ENCODE measurements around the gene TMEM121B. TPM values are rescaled to one million over a fixed set of nuclear protein-coding genes. Genes with fewer than 3 reads are reported as not detected.

The TMEM121B gene
- total RNA-seq, 2 donors from 2014 or later, result 0.55 to 1.1 TPM

DNA sequence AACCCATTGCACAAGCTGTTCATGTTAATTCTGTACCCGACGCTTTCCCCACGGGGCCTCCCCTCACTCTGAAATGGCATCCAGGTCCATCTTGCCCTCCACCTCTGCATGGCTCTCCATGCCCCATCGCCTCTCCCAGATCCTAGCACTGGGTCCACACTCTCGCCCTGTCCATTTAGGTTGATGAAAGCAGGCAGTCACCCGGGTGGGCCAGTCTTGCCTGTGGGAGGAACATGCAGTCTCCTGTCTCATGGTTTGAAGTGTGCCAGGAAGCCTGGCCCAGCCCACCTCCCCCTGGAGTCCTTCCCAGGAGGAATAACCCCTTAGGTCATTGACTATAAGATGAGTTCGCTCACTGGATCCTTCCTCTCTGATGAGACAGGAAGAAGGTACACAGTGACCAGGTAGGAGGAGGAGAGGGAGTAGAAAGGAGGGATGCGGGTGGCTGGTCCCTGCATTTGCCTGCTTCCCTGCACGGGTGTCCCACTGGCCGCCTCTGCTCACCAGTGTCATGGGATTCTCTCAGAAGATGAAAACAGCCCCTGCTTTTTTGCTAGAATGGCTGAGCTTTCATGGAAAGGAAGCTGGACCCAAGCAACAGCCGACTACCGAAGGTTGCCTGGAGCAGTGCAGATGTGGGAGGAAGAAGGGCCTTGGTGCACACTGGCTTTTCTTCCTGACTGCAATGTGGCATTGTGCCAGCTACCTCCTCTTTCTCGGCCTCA is 6.8 kb downstream of the TMEM121B start:
- Histone ChIP-seq H3K4me1 (peaks cover 0 to 13% of the 10 kb centered on the region in 2 donors), H3K36me3 (peaks cover 6% of the 10 kb centered on the region), H3K9me3 (no peaks in the 10 kb centered on the region), H3K4me3 (no peak overlapping the region), H3K27ac (no peak overlapping the region), H3K27me3 (no peaks in the 10 kb centered on the region)
- no peak for DNase-seq (ENCODE audit: low spot score)
- TF ChIP-seq, protein P1, sequence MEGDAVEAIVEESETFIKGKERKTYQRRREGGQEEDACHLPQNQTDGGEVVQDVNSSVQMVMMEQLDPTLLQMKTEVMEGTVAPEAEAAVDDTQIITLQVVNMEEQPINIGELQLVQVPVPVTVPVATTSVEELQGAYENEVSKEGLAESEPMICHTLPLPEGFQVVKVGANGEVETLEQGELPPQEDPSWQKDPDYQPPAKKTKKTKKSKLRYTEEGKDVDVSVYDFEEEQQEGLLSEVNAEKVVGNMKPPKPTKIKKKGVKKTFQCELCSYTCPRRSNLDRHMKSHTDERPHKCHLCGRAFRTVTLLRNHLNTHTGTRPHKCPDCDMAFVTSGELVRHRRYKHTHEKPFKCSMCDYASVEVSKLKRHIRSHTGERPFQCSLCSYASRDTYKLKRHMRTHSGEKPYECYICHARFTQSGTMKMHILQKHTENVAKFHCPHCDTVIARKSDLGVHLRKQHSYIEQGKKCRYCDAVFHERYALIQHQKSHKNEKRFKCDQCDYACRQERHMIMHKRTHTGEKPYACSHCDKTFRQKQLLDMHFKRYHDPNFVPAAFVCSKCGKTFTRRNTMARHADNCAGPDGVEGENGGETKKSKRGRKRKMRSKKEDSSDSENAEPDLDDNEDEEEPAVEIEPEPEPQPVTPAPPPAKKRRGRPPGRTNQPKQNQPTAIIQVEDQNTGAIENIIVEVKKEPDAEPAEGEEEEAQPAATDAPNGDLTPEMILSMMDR (IDR thresholded peaks at IDR 0.05), result no peak

DNA sequence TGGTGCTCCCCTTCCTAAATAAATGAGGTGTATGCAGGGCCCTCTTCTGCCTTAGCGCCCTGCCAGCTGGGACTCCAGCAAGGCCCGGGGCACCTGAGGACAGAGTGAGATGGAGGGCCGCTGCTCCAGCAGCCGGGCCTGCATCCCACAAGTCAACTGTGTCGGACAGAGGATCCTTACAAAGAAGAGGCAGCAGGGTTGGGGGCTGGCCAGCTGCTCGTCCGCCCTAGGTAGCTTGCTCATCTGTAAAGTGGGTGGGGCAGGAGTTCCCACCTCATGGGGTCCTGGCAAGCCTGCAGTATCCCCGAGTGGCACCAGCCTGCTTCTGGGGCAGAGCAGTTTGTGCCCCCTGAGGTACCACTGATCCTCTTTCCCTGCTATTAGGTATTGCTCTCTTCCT is 7.6 kb downstream of the TMEM121B start:
- TF ChIP-seq, protein P1 (IDR thresholded peaks at IDR 0.05), result no peak

DNA sequence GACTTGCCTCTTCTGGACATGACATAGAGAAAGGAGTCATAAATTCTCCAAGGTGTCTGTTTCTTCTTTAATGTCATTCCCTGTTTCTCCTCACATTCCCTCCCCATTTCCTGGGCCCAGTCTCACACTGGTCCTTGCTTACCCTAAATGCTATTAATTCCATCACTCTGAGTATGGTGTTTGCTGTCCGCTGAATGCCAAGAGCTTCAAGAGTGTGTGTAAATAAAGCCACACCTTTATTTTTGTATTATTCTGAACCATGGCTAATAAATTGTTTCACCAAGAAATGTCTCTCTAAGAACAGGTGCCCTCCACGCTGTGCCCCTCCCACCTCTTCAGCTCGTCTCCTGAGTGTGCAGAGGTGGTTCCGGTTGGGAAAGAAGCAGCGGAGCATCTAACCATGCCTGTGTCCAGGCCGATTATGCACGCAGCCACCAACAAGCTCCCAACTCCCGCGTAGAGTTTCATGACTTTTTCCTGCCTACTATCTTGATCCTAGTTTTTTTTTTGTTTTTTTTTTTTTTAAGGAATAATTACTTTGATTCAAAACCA is 8.6 kb downstream of the TMEM121B start:
- no peak for DNase-seq (ENCODE audit: low spot score)
- H3K27ac ChIP-seq, result no peak overlapping the region
- TF ChIP-seq, protein P1 (IDR thresholded peaks at IDR 0.05), result no peak
- no peaks in the 10 kb centered on the region for H3K9me3 ChIP-seq
- no peaks in the 10 kb centered on the region for H3K27me3 ChIP-seq
- H3K4me3 ChIP-seq, result no peak overlapping the region
- H3K4me1 ChIP-seq, result peaks cover 0 to 8% of the 10 kb centered on the region in 2 donors
- peaks cover 20% of the 10 kb centered on the region for H3K36me3 ChIP-seq

More for the DNA sequence above, 7.6 kb downstream of the TMEM121B start:
- Histone ChIP-seq H3K27me3 (no peaks in the 10 kb centered on the region), H3K27ac (no peak overlapping the region), H3K36me3 (peaks cover 14% of the 10 kb centered on the region), H3K9me3 (no peaks in the 10 kb centered on the region), H3K4me1 (peaks cover 0 to 11% of the 10 kb centered on the region in 2 donors), H3K4me3 (no peak overlapping the region)
- no peak for DNase-seq (ENCODE audit: low spot score)

DNA sequence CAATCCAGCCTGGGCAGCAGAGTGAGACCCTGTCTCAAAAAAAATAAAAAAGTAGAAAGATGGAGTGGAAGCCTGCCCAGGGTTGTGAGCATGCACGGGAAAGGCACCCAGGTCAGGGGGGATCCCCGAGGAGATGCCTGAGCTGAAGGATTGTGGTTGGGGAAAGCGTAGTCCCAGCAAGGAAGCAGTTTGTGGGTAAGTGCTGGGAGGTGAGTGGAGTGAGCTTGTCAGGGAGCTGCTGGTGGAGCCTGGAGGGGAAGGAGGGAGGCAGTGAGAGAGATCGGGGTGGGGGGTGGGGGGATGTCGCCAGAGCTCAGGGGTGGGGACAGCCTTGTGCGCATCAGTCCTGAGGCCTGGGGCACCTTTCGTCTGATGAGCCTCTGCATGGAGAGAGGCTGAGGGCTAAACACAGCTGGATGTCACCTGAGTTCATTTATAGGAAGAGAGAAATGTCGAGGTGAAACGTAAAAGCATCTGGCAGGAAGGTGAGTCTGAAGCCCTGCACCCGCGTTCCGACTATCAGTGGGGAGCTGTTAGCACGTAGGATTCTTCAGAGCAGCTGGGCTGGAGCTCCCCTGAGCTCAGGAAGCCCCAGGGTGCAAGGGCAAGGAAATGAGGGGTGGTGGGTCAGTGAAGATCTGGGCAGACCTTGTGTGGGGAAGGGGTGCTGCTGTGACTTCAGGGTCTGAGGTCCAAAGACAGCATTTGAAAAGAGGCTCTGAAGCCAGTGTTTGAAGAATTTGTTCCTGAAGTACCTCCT is 10.2 kb downstream of the TMEM121B start:
- H3K4me1 ChIP-seq, result no peaks in the 10 kb centered on the region
- H3K27ac ChIP-seq, result no peak overlapping the region
- H3K9me3 ChIP-seq, result no peaks in the 10 kb centered on the region
- H3K36me3 ChIP-seq, result peaks cover 21% of the 10 kb centered on the region
- H3K4me3 ChIP-seq, result no peak overlapping the region
- TF ChIP-seq, protein P1 (IDR thresholded peaks at IDR 0.05), result no peak
- DNase-seq (ENCODE audit: low spot score), result no peak
- H3K27me3 ChIP-seq, result no peaks in the 10 kb centered on the region

DNA sequence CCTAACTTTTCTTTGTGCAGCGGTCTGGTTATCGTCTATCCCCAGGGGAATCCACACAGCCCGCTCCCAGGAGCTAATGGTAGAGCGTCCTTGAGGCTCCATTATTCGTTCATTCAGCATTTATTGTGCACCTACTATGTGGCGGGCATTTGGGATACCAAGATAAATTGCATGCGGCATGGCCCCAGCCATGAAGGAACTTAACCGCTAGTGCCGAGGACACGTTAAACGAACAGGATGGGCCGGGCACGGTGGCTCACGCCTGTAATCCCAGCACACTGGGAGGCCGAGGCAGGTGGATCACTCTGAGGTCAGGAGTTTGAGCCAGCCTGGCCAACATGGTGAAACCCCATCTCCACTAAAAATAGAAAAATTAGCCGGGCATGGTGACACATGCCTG is 11.2 kb downstream of the TMEM121B start:
- no peak overlapping the region for H3K4me3 ChIP-seq
- no peaks in the 10 kb centered on the region for H3K27me3 ChIP-seq
- H3K36me3 ChIP-seq, result peaks cover 23% of the 10 kb centered on the region
- H3K4me1 ChIP-seq, result no peaks in the 10 kb centered on the region
- TF ChIP-seq, protein P1 (IDR thresholded peaks at IDR 0.05), result no peak
- H3K9me3 ChIP-seq, result no peaks in the 10 kb centered on the region
- DNase-seq (ENCODE audit: low spot score), result no peak
- no peak overlapping the region for H3K27ac ChIP-seq
